K562 (cell line): ENCODE results near the gene DBP. TPM values are rescaled to one million over a fixed set of nuclear protein-coding genes. Genes with fewer than 3 reads are reported as not detected.
A peak's percentile ranks its signal among the peaks of the same experiment; 100 is the strongest.

Experiments used
- ATAC-seq: fragments of 200-7000 bp; cut with Tn5 transposase; 3 replicates; pipeline ENCODE4 v1.9.1; 2020; ENCODE audit warnings: moderate library complexity
- BruUV-seq: library from RNA; stranded (reverse); fragments of 400-500 nt; replicated peaks from 2 replicates; lab custom pipeline; 2021; lab: Mats Ljungman, UMichigan
- CTCF ChIA-PET: fragments of 300-600 bp; formaldehyde crosslinking; extraction: SDS; loops from one replicate; lab custom pipeline; 2021; ENCODE audit warnings: low intra/inter-chr PET ratio; lab: Yijun Ruan, JAX
- POLR2A ChIA-PET: fragments of 300-600, 350-650 bp; sonication (Branson Sonifier 250); formaldehyde crosslinking; extraction: SDS; loops from one replicate; lab custom pipeline; 2021; ENCODE audit warnings: antibody characterized with exemption, inconsistent platforms; lab: Yijun Ruan, JAX
- DNase-seq, 4 experiments: peaks; one replicate each; pipeline versions ENCODE4 v3.0.0 to v3.0.0-alpha.2; 2011 to 2018; ENCODE audit warnings: low spot score in 3 of 4, mixed read lengths in 3 of 4; ENCODE audit errors: extremely low read depth in 1 of 4
- FAIRE-seq: peaks from 2 replicates; lab custom pipeline; 2011; peaks lifted over from hg19 to GRCh38; lab: Jason Lieb, UNC
- H2AFZ ChIP-seq: 2 replicates; pipeline ENCODE4 v1.6.0; 2011; ENCODE audit warnings: low read depth, low read length, control low read depth, inconsistent platforms
- H3K27ac ChIP-seq: fragments of 200-600 bp; 3 replicates; pipeline ENCODE4 v1.8.0; 2011; ENCODE audit warnings: low read depth, mild to moderate bottlenecking, control low read depth, inconsistent platforms, low read length, moderate library complexity, mixed read lengths; ENCODE audit errors: extremely low read depth
- H3K27me3 ChIP-seq, 2 experiments: fragments of 300-600 bp in 1 of 2; 2 replicates in 1 of 2; 3 replicates in 1 of 2; pipeline versions ENCODE4 v1.6.0 to v1.8.0; 2011; ENCODE audit warnings: inconsistent platforms in 2 of 2, low read length in 2 of 2, mild to moderate bottlenecking in 1 of 2, mixed read lengths in 1 of 2, moderate library complexity in 1 of 2; ENCODE audit not compliant: control insufficient read depth in 2 of 2, insufficient read depth in 2 of 2
- H3K36me3 ChIP-seq: fragments of 300-600 bp; 3 replicates; pipeline ENCODE4 v1.8.0; 2011; ENCODE audit warnings: mild to moderate bottlenecking, low read length, inconsistent platforms; ENCODE audit not compliant: control insufficient read depth, insufficient read depth
- H3K4me1 ChIP-seq, 2 experiments: fragments of 200-600 bp in 1 of 2; replicated peaks in 1 of 2; 2 replicates in 1 of 2; 3 replicates in 1 of 2; pipeline versions ENCODE4 v1.5.1 to v1.8.0; 2011; ENCODE audit warnings: inconsistent platforms in 2 of 2, low read length in 2 of 2, mild to moderate bottlenecking in 1 of 2, mixed read lengths in 1 of 2, moderate library complexity in 1 of 2; ENCODE audit not compliant: control insufficient read depth in 2 of 2, insufficient read depth in 2 of 2
- H3K4me2 ChIP-seq: 2 replicates; pipeline ENCODE4 v1.6.1; 2011; ENCODE audit warnings: low read length, control low read depth, inconsistent platforms, mixed read lengths; ENCODE audit not compliant: insufficient read depth
- H3K4me3 ChIP-seq: fragments of 200-600 bp; sonication (generic), shearing (Covaris generic); 2 replicates; pipeline ENCODE4 v1.5.1; 2016; ENCODE audit warnings: control low read depth, inconsistent platforms
- H3K79me2 ChIP-seq: fragments of 200-600 bp; 3 replicates; pipeline ENCODE4 v1.8.0; 2011; ENCODE audit warnings: low read length, inconsistent platforms; ENCODE audit not compliant: control insufficient read depth, insufficient read depth
- H3K9ac ChIP-seq, 2 experiments: 2 replicates each; pipeline versions ENCODE4 v1.6.0 to v1.6.1; 2011; ENCODE audit warnings: low read depth in 2 of 2, low read length in 2 of 2, control low read depth in 1 of 2, inconsistent platforms in 1 of 2, mild to moderate bottlenecking in 1 of 2, mixed read lengths in 1 of 2; ENCODE audit not compliant: insufficient read depth in 1 of 2
- H3K9me1 ChIP-seq: one replicate; pipeline ENCODE4 v1.6.0; 2011; ENCODE audit warnings: inconsistent platforms, mild to moderate bottlenecking, low read length, moderate library complexity; ENCODE audit not compliant: control insufficient read depth, insufficient read depth
- H3K9me3 ChIP-seq: replicated peaks from 2 replicates; pipeline ENCODE4 v1.5.1; 2011; ENCODE audit warnings: low read depth, low read length, inconsistent platforms; ENCODE audit not compliant: control insufficient read depth, insufficient read depth
- H4K20me1 ChIP-seq: replicated peaks from 2 replicates; pipeline ENCODE4 v1.6.1; 2011; ENCODE audit warnings: low read length, inconsistent platforms, mixed read lengths; ENCODE audit not compliant: control insufficient read depth, insufficient read depth
- PKNOX1 ChIP-seq: fragments of 450-650 bp; IDR thresholded peaks from 2 replicates; pipeline ENCODE4 v1.6.1; 2016
- POLR2G ChIP-seq: fragments of 200-400 bp; formaldehyde crosslinking; IDR thresholded peaks from 2 replicates; pipeline ENCODE4 v1.6.1; 2017; ENCODE audit warnings: low read depth, mild to moderate bottlenecking, antibody characterized with exemption, low read length, moderate library complexity
- RBFOX2 ChIP-seq: fragments of 200-400 bp; formaldehyde crosslinking; IDR thresholded peaks from 2 replicates; pipeline ENCODE4 v1.6.1; 2017; ENCODE audit warnings: low read depth, mild to moderate bottlenecking, low read length, moderate library complexity
- SP1 ChIP-seq: sonication (generic); formaldehyde crosslinking; IDR thresholded peaks from 2 replicates; pipeline ENCODE4 v1.8.1; 2022; ENCODE audit warnings: mild to moderate bottlenecking, missing genetic modification reagents
- WGBS: fragments of 100-300 bp; shearing (Covaris generic); methylation state at CpG from one replicate; pipeline ENCODE4 v1.1.6; 2016; ENCODE audit warnings: low coverage, mixed read lengths; ENCODE audit not compliant: insufficient coverage; ENCODE audit errors: missing lambda C conversion rate; 5-methylcytosine and 5-hydroxymethylcytosine counted together
- in situ Hi-C: fragments of 300-500 bp; cut with MboI; formaldehyde crosslinking; loops from 4 replicates; pipeline ENCODE4 v1.15.0; 2018; ENCODE audit warnings: inconsistent platforms, mixed read lengths
- intact Hi-C: fragments of 100-400 bp; cut with micrococcal nuclease; formaldehyde crosslinking; loops from 2 replicates; pipeline ENCODE4 v1.14.2; 2022
- polyA plus RNA-seq, 8 experiments: library from polyadenylated mRNA; depleted of rRNA in 4 of 8; stranded (reverse) in 5 of 8; unstranded in 3 of 8; fragments of >200 nt; fragmentation: Nextera tagmentation in 2 of 8; fragmentation: Illumina TruSeq in 1 of 8; extraction: Ambion mirVana in 2 of 8; extraction: Trizol in 1 of 8; gene quantifications; 2 replicates each; pipeline versions ENCODE4 v1.2.1 to v1.2.3, GENCODE V29; 2011 to 2014; ENCODE audit warnings: inconsistent platforms in 1 of 8, missing spikeins in 1 of 8
- total RNA-seq, 7 experiments: library from RNA; depleted of rRNA in 6 of 7; stranded (reverse); fragments of >200 nt in 6 of 7; fragmentation: Illumina TruSeq in 2 of 7; extraction: Trizol in 2 of 7; gene quantifications; 2 replicates each; pipeline versions ENCODE4 v1.2.1 to v1.2.3, GENCODE V29; 2011 to 2021; ENCODE audit warnings: low replicate concordance in 1 of 7

DBP gene
- total and polyA plus RNA-seq, 9 of the 15 experiments (the other 6 are each of a cell fraction or from before 2014, with no cell fraction given): 0.25 to 5.5 (median 1.8) TPM

- no peak for ATAC-seq
- Histone ChIP-seq H3K4me2 (no peak overlapping the region), H3K9me1 (no peaks in the 10 kb centered on the region), H3K27me3 (no peaks in the 10 kb centered on the region), H3K9me3 (no peaks in the 10 kb centered on the region), H3K4me3 (no peak overlapping the region), H3K79me2 (no peaks in the 10 kb centered on the region), H3K9ac (peak overlapping the region in 1 of 2 experiments; percentile 71; a peak in 1 of 4 replicates), H3K36me3 (peaks cover 5% of the 10 kb centered on the region; the same call in 1 of the 3 replicates), H3K27ac (no peak overlapping the region), H2AFZ (no peak overlapping the region), H3K4me1 (peaks cover 22 to 75% of the 10 kb centered on the region in 2 experiments), H4K20me1 (no peaks in the 10 kb centered on the region)
- CTCF ChIA-PET: no interaction called here
- no peak for TF ChIP-seq SP1
- peak; percentile 25; the same call in 1 of the 2 replicates for TF ChIP-seq POLR2G
- TF ChIP-seq RBFOX2: peak; percentile 33; the same call in 1 of the 2 replicates
- TF ChIP-seq PKNOX1: no peak
- no peak for DNase-seq
- 81% methylated on average over 11 of the region's 17 CpGs for WGBS
- FAIRE-seq: no peak
- in situ Hi-C loops: no loop called here
- POLR2A ChIA-PET: interaction anchor here (0.9 to 1.3 kb wide), 4 partner anchors 9 to 13 kb away, joined by 3 to 4 read pairs (median 4); partner anchors contain the start of genes FAM83E, RPL18 and SPHK2
- intact Hi-C loops: no loop called here
- BruUV-seq: no TSS peak
These were observed 9.3 kb downstream of the DBP start for GRCh38 chr19:48627865-48628314.
